Subcutaneous adipose tissue (tissue), 4 donors: ENCODE data around the gene FAM161B. TPM values are rescaled to one million over a fixed set of nuclear protein-coding genes. Genes with fewer than 3 reads are reported as not detected.

ENCODE experiments used
- CTCF ChIP-seq: fragments of 450-650 bp; IDR thresholded peaks from one replicate; pipeline ENCODE4 v1.5.1; 2016; ENCODE audit warnings: low read depth, mild to moderate bottlenecking, control low read depth, antibody characterized with exemption, moderate library complexity
- total RNA-seq, 4 donors: library from RNA; depleted of rRNA; stranded (reverse); fragments of >200 nt; gene quantifications; one replicate each; pipeline ENCODE4 v1.1.0, GENCODE V29; 2016

The FAM161B gene
- total RNA-seq, 4 donors from 2014 or later: 3.1 to 4.1 (median 4.0) TPM

- TF ChIP-seq CTCF: no peak
Measured at GRCh38 chr14:73903028-73903427, 46.9 kb downstream of the FAM161B start.

- no peak for TF ChIP-seq CTCF
Measured at GRCh38 chr14:73896521-73896920, 53.4 kb downstream of the FAM161B start.

GRCh38 chr14:73895939-73896338 lies 54.0 kb downstream of the FAM161B start:
- TF ChIP-seq CTCF: no peak

GRCh38 chr14:73889376-73889775 lies 60.5 kb downstream of the FAM161B start:
- no peak for TF ChIP-seq CTCF

- no peak for TF ChIP-seq CTCF
Measured at GRCh38 chr14:73888971-73889370, 60.9 kb downstream of the FAM161B start.

GRCh38 chr14:73888460-73888725 lies 61.5 kb downstream of the FAM161B start:
- TF ChIP-seq CTCF: no peak

- TF ChIP-seq CTCF: no peak
Measured at GRCh38 chr14:73887694-73888459, 62.0 kb downstream of the FAM161B start.
